Fibroblast of mammary gland (primary cell): ENCODE measurements around the gene HES3.

Experiments used
- DNase-seq: peaks from one replicate; pipeline ENCODE4 v3.0.0-alpha.2; 2010; ENCODE audit warnings: low read depth
- H3K4me3 ChIP-seq: 2 replicates; pipeline ENCODE4 v1.5.1; 2011; ENCODE audit warnings: low read depth, mild to moderate bottlenecking, low read length, moderate library complexity; ENCODE audit not compliant: control insufficient read depth
- CTCF ChIP-seq: conservative IDR thresholded peaks from 2 replicates; pipeline ENCODE4 v1.5.1; 2011; ENCODE audit warnings: low read depth, low read length, inconsistent platforms; ENCODE audit not compliant: control insufficient read depth, insufficient read depth

The HES3 gene

GRCh38 chr1:6234502-6235295, 9.3 kb upstream of the HES3 start:
- TF ChIP-seq CTCF, result no peak
- peak; percentile 24 for DNase-seq
- H3K4me3 ChIP-seq, result peak overlapping the region; percentile 80

- TF ChIP-seq CTCF, result no peak
- no peak for DNase-seq
- peak overlapping the region; percentile 80 for H3K4me3 ChIP-seq
These were observed 8.7 kb upstream of the HES3 start for GRCh38 chr1:6235296-6235677.

GRCh38 chr1:6237093-6237492, 6.9 kb upstream of the HES3 start:
- no peak for DNase-seq
- no peak for TF ChIP-seq CTCF
- no peak overlapping the region for H3K4me3 ChIP-seq

- no peak for TF ChIP-seq CTCF
- no peak for DNase-seq
These were observed 4.7 kb upstream of the HES3 start for GRCh38 chr1:6239213-6239752.

GRCh38 chr1:6239950-6240768, 3.8 kb upstream of the HES3 start:
- H3K4me3 ChIP-seq, result no peak overlapping the region
- TF ChIP-seq CTCF, result no peak
- peak; percentile 82 for DNase-seq

More at GRCh38 chr1:6239213-6239752, 4.7 kb upstream of the HES3 start:
- H3K4me3 ChIP-seq, result no peak overlapping the region

GRCh38 chr1:6241107-6241886, 2.7 kb upstream of the HES3 start:
- no peak for TF ChIP-seq CTCF
- no peak overlapping the region for H3K4me3 ChIP-seq
- DNase-seq, result no peak
